Small intestine (tissue), 7 donors: Measurements from ENCODE around the gene ARHGAP21. TPM values are rescaled to one million over a fixed set of nuclear protein-coding genes. Genes with fewer than 3 reads are reported as not detected.
"Not testable (repeated sequence)": the region's sequence is repeated elsewhere in the genome, so short reads cannot be mapped to it uniquely, and the experiment has no call there.

Experiments used
- DNase-seq, 2 donors: peaks; one replicate each; pipeline versions ENCODE4 v3.0.0 to v3.0.0-alpha.2; 2013
- FAIRE-seq: peaks from 2 replicates; lab custom pipeline; 2012; peaks lifted over from hg19 to GRCh38; lab: Jason Lieb, UNC
- H3K27ac ChIP-seq, 3 donors: one replicate each; pipeline ENCODE4 v1.5.1; 2013; ENCODE audit warnings: low read length in 2 of 3, mild to moderate bottlenecking in 2 of 3, control low read depth in 1 of 3, inconsistent platforms in 1 of 3, low read depth in 1 of 3, moderate library complexity in 1 of 3
- H3K27me3 ChIP-seq, 3 donors: one replicate each; pipeline ENCODE4 v1.6.1; 2013; ENCODE audit warnings: low read length in 3 of 3, inconsistent platforms in 1 of 3; ENCODE audit not compliant: control insufficient read depth in 3 of 3, insufficient read depth in 3 of 3
- H3K36me3 ChIP-seq, 3 donors: one replicate each; pipeline ENCODE4 v1.6.1; 2013; ENCODE audit warnings: low read length in 3 of 3, inconsistent platforms in 1 of 3, low read depth in 1 of 3, mild to moderate bottlenecking in 1 of 3, moderate library complexity in 1 of 3; ENCODE audit not compliant: control insufficient read depth in 3 of 3, insufficient read depth in 2 of 3
- H3K4me1 ChIP-seq, 3 donors: one replicate each; pipeline ENCODE4 v1.6.1; 2013; ENCODE audit warnings: low read length in 2 of 3, inconsistent platforms in 1 of 3, low read depth in 1 of 3, mild to moderate bottlenecking in 1 of 3, moderate library complexity in 1 of 3; ENCODE audit not compliant: control insufficient read depth in 3 of 3, insufficient read depth in 2 of 3
- H3K4me3 ChIP-seq, 3 donors: one replicate each; pipeline ENCODE4 v1.5.1; 2013; ENCODE audit warnings: low read length in 3 of 3, control low read depth in 1 of 3, inconsistent platforms in 1 of 3, low read depth in 1 of 3, mild to moderate bottlenecking in 1 of 3, moderate library complexity in 1 of 3
- H3K9me3 ChIP-seq, 2 donors: one replicate each; pipeline ENCODE4 v1.6.1; 2013; ENCODE audit warnings: low read depth in 1 of 2, low read length in 1 of 2; ENCODE audit not compliant: control insufficient read depth in 2 of 2, insufficient read depth in 1 of 2
- WGBS, 3 donors: extraction: QIAGEN DNeasy Blood & Tissue Kit; methylation state at CpG; one replicate each; pipeline ENCODE4 v1.1.7; 2013; 5-methylcytosine and 5-hydroxymethylcytosine counted together
- polyA plus RNA-seq, 4 donors: library from polyadenylated mRNA; stranded (reverse) in 3 of 4; unstranded in 1 of 4; fragments of 200-250 nt in 3 of 4; fragments of 120-200 nt in 1 of 4; gene quantifications; one replicate each; pipeline versions ENCODE4 v1.2.1 to v1.2.3, GENCODE V29; 2013
- donor health status: healthy with polysubstance abuse.
- donor health status: control.
- donor health status: control.
- donor health status: Bipolar disorder and iron deficiency.
- donor health status: healthy.

The ARHGAP21 gene
- polyA plus RNA-seq, 4 donors, result 20.6 to 42.0 (median 29.7) TPM

GRCh38 chr10:24674892-24675632 lies 48.6 kb downstream of the ARHGAP21 start:
- DNase-seq (no peak), FAIRE-seq (no peak)
- Histone ChIP-seq H3K9me3 (peaks cover 0 to 4% of the 10 kb centered on the region in 2 donors), H3K27ac (no peak overlapping the region), H3K4me1 (peaks cover 0 to 2% (median 0%) of the 10 kb centered on the region in 3 donors), H3K27me3 (no peaks in the 10 kb centered on the region), H3K4me3 (no peak overlapping the region), H3K36me3 (peaks cover 0 to 3% (median 0%) of the 10 kb centered on the region in 3 donors)
- WGBS, 3 donors, result 85 to 91% (median 90%) methylated on average over 5 of the region's 5 CpGs

GRCh38 chr10:24670964-24671670 lies 52.6 kb downstream of the ARHGAP21 start:
- FAIRE-seq (no peak), DNase-seq (no peak)
- Histone ChIP-seq H3K27me3 (no peaks in the 10 kb centered on the region), H3K4me3 (no peak overlapping the region), H3K27ac (no peak overlapping the region), H3K9me3 (no peaks in the 10 kb centered on the region), H3K36me3 (peaks cover 0 to 4% (median 0%) of the 10 kb centered on the region in 3 donors), H3K4me1 (peaks cover 0 to 2% (median 0%) of the 10 kb centered on the region in 3 donors)
- 77 to 84% (median 83%) methylated on average over 3 of the region's 3 CpGs for WGBS, 3 donors

- Histone ChIP-seq H3K4me1 (peaks cover 0 to 2% (median 0%) of the 10 kb centered on the region in 3 donors), H3K4me3 (no peak overlapping the region), H3K27me3 (no peaks in the 10 kb centered on the region), H3K27ac (no peak overlapping the region), H3K9me3 (no peaks in the 10 kb centered on the region), H3K36me3 (peaks cover 0 to 4% (median 0%) of the 10 kb centered on the region in 3 donors)
- FAIRE-seq (no peak), DNase-seq (no peak)
- 74 to 87% (median 79%) methylated on average over 6 of the region's 6 CpGs for WGBS, 3 donors
Measured at GRCh38 chr10:24669285-24669852, 54.3 kb downstream of the ARHGAP21 start.

- no peak overlapping the region for H3K4me3 ChIP-seq
- 90 to 96% (median 93%) methylated on average over 7 of the region's 7 CpGs for WGBS, 3 donors
- no peak for FAIRE-seq
Measured at GRCh38 chr10:24668247-24668646, 55.4 kb downstream of the ARHGAP21 start.

GRCh38 chr10:24664991-24665390 lies 58.7 kb downstream of the ARHGAP21 start:
- 68 to 85% (median 80%) methylated on average over 1 of the region's 1 CpG for WGBS, 3 donors
- Histone ChIP-seq H3K27me3 (no peaks in the 10 kb centered on the region), H3K9me3 (no peaks in the 10 kb centered on the region), H3K4me1 (no peaks in the 10 kb centered on the region), H3K36me3 (peaks cover 0 to 7% (median 0%) of the 10 kb centered on the region in 3 donors), H3K4me3 (no peak overlapping the region), H3K27ac (no peak overlapping the region)
- FAIRE-seq, result no peak
- DNase-seq, result no peak

More at GRCh38 chr10:24668247-24668646, 55.4 kb downstream of the ARHGAP21 start:
- H3K27ac ChIP-seq, result no peak overlapping the region
- no peak for DNase-seq
- H3K9me3 ChIP-seq, result no peaks in the 10 kb centered on the region
- H3K36me3 ChIP-seq, result peaks cover 0 to 7% (median 0%) of the 10 kb centered on the region in 3 donors
- H3K27me3 ChIP-seq, result no peaks in the 10 kb centered on the region
- peaks cover 0 to 2% (median 0%) of the 10 kb centered on the region in 3 donors for H3K4me1 ChIP-seq

GRCh38 chr10:24661376-24661775 lies 62.3 kb downstream of the ARHGAP21 start:
- no peaks in the 10 kb centered on the region for H3K9me3 ChIP-seq
- 83 to 97% (median 94%) methylated on average over 2 of the region's 2 CpGs for WGBS, 3 donors
- H3K4me1 ChIP-seq, result no peaks in the 10 kb centered on the region

GRCh38 chr10:24658319-24658718 lies 65.4 kb downstream of the ARHGAP21 start:
- 98 to 99% (median 98%) methylated on average over 4 of the region's 4 CpGs for WGBS, 3 donors
- not testable (repeated sequence) for H3K4me1 ChIP-seq, H3K9me3 ChIP-seq, H3K36me3 ChIP-seq, FAIRE-seq, H3K27me3 ChIP-seq, DNase-seq, H3K27ac ChIP-seq, H3K4me3 ChIP-seq

More at GRCh38 chr10:24661376-24661775, 62.3 kb downstream of the ARHGAP21 start:
- H3K4me3 ChIP-seq, result no peak overlapping the region
- H3K27ac ChIP-seq, result no peak overlapping the region
- DNase-seq (no peak), FAIRE-seq (peak; percentile 19)
- peaks cover 0 to 8% (median 0%) of the 10 kb centered on the region in 3 donors for H3K36me3 ChIP-seq
- H3K27me3 ChIP-seq, result no peaks in the 10 kb centered on the region

- H3K36me3 ChIP-seq, H3K4me3 ChIP-seq, H3K27ac ChIP-seq, FAIRE-seq, H3K4me1 ChIP-seq, H3K27me3 ChIP-seq, H3K9me3 ChIP-seq, DNase-seq: not testable (repeated sequence)
- WGBS, 3 donors, result 97 to 100% methylated on average over 5 to 11 of the region's 33 CpGs; no CpG with 5 or more reads in 1 of the 3 donors
Measured at GRCh38 chr10:24656326-24656725, 67.4 kb downstream of the ARHGAP21 start.
